GM23338 (cell line): Measurements from ENCODE around the gene UGGT2. TPM values are rescaled to one million over a fixed set of nuclear protein-coding genes. Genes with fewer than 3 reads are reported as not detected.
A peak's percentile ranks its signal among the peaks of the same experiment; 100 is the strongest.

Experiments used
- ATAC-seq: fragments of 200-7000 bp; cut with Tn5 transposase; 3 replicates; pipeline ENCODE4 v1.9.1; 2020
- DNase-seq: peaks from one replicate; pipeline ENCODE4 v3.0.0-alpha.2; 2015; ENCODE audit warnings: low spot score
- H2AFZ ChIP-seq: fragments of 200-600 bp; sonication (generic); 2 replicates; pipeline ENCODE4 v1.8.0; 2016; ENCODE audit warnings: antibody characterized with exemption, mild to moderate bottlenecking, moderate library complexity
- H3F3A ChIP-seq: fragments of 200-600 bp; sonication (generic); replicated peaks from 2 replicates; pipeline ENCODE4 v1.8.0; 2017; ENCODE audit warnings: antibody characterized with exemption, mixed run types, low read depth
- H3K27ac ChIP-seq: fragments of 200-600 bp; sonication (generic); 2 replicates; pipeline ENCODE4 v1.6.1; 2016; ENCODE audit warnings: low read depth
- H3K27me3 ChIP-seq: fragments of 200-600 bp; sonication (generic); 2 replicates; pipeline ENCODE4 v1.8.0; 2016; ENCODE audit warnings: mild to moderate bottlenecking, mixed run types, moderate library complexity; ENCODE audit not compliant: insufficient read depth
- H3K36me3 ChIP-seq: fragments of 200-600 bp; sonication (generic); 2 replicates; pipeline ENCODE4 v1.8.0; 2016; ENCODE audit warnings: mild to moderate bottlenecking; ENCODE audit not compliant: insufficient read depth
- H3K4me1 ChIP-seq: fragments of 200-600 bp; sonication (generic); 2 replicates; pipeline ENCODE4 v1.8.0; 2016; ENCODE audit warnings: mild to moderate bottlenecking, moderate library complexity; ENCODE audit not compliant: insufficient read depth
- H3K4me2 ChIP-seq: fragments of 200-600 bp; sonication (generic); 2 replicates; pipeline ENCODE4 v1.7.1; 2017; ENCODE audit warnings: mixed run types
- H3K4me3 ChIP-seq: fragments of 200-600 bp; sonication (generic); 2 replicates; pipeline ENCODE4 v1.6.1; 2016; ENCODE audit warnings: mixed run types
- H3K79me2 ChIP-seq: fragments of 200-600 bp; sonication (generic); replicated peaks from 2 replicates; pipeline ENCODE4 v1.8.0; 2017; ENCODE audit warnings: mild to moderate bottlenecking; ENCODE audit not compliant: insufficient read depth
- H3K9me2 ChIP-seq: fragments of 200-600 bp; sonication (generic); 2 replicates; pipeline ENCODE4 v1.8.0; 2017; ENCODE audit not compliant: insufficient read depth
- H4K20me1 ChIP-seq: fragments of 200-600 bp; sonication (generic); replicated peaks from 2 replicates; pipeline ENCODE4 v1.8.0; 2017; ENCODE audit warnings: mild to moderate bottlenecking; ENCODE audit not compliant: insufficient read depth
- H3K27ac Mint-ChIP-seq: 2 replicates; pipeline ENCODE4 v1.8.0; 2020; ENCODE audit warnings: inconsistent platforms, mild to moderate bottlenecking, moderate library complexity, mixed read lengths
- H3K27me3 Mint-ChIP-seq: 3 replicates; pipeline ENCODE4 v1.8.0; 2022; ENCODE audit warnings: low read depth, mild to moderate bottlenecking, moderate library complexity, mixed read lengths, inconsistent platforms; ENCODE audit not compliant: insufficient read depth, poor library complexity
- H3K36me3 Mint-ChIP-seq: 3 replicates; pipeline ENCODE4 v1.8.0; 2021; ENCODE audit warnings: low read depth, mild to moderate bottlenecking, inconsistent platforms, moderate library complexity, mixed read lengths
- H3K4me1 Mint-ChIP-seq: 3 replicates; pipeline ENCODE4 v1.8.0; 2020; ENCODE audit warnings: mild to moderate bottlenecking, inconsistent platforms, mixed read lengths
- H3K4me3 Mint-ChIP-seq: 3 replicates; pipeline ENCODE4 v1.8.0; 2021; ENCODE audit warnings: moderate library complexity, mild to moderate bottlenecking, inconsistent platforms, mixed read lengths
- H3K9me3 Mint-ChIP-seq: 3 replicates; pipeline ENCODE4 v1.8.0; 2020; ENCODE audit warnings: moderate library complexity, mild to moderate bottlenecking, inconsistent platforms, mixed read lengths
- CREB1 ChIP-seq: fragments of 250-450 bp; sonication (Bioruptor Pico); IDR thresholded peaks from 2 replicates; pipeline ENCODE4 v1.5.0; 2020; ENCODE audit warnings: low read depth, mild to moderate bottlenecking, moderate library complexity
- EZH2phosphoT487 ChIP-seq: fragments of 200-600 bp; sonication (generic); IDR thresholded peaks from one replicate; pipeline ENCODE4 v1.8.1; 2018; ENCODE audit warnings: antibody characterized with exemption; ENCODE audit not compliant: unreplicated experiment
- JUNB ChIP-seq: IDR thresholded peaks from one replicate; pipeline ENCODE4 v1.6.1; 2016; ENCODE audit warnings: antibody characterized with exemption; ENCODE audit not compliant: unreplicated experiment
- NANOG ChIP-seq: IDR thresholded peaks from 2 replicates; pipeline ENCODE4 v1.6.1; 2016; ENCODE audit warnings: antibody characterized with exemption, borderline replicate concordance
- ZNF114 ChIP-seq: fragments of 250-450 bp; sonication (Bioruptor Pico); IDR thresholded peaks from 2 replicates; pipeline ENCODE4 v1.5.0; 2020; ENCODE audit warnings: mild to moderate bottlenecking, moderate library complexity
- ZNF331 ChIP-seq: fragments of 250-450 bp; sonication (Bioruptor Pico); IDR thresholded peaks from 2 replicates; pipeline ENCODE4 v1.5.0; 2020; ENCODE audit warnings: low read depth, mild to moderate bottlenecking, moderate library complexity
- polyA plus RNA-seq: library from polyadenylated mRNA; unstranded; fragments of >200 nt; fragmentation: Nextera tagmentation; extraction: Ambion mirVana; gene quantifications from 2 replicates; pipeline ENCODE4 v1.2.1, GENCODE V29; 2016
- total RNA-seq: library from RNA; depleted of rRNA; stranded (reverse); fragments of >200 nt; shearing (Covaris generic); gene quantifications from 2 replicates; pipeline ENCODE4 v1.2.3, GENCODE V29; 2014
- TF ChIP-seq, protein P1 (sequence below), 2 experiments: fragments of 200-600 bp in 1 of 2; sonication (generic) in 1 of 2; conservative IDR thresholded peaks; 2 replicates each; pipeline versions ENCODE4 v1.5.1 to v1.6.1; 2016 to 2017; ENCODE audit warnings: antibody characterized with exemption in 2 of 2, low read depth in 2 of 2, mild to moderate bottlenecking in 2 of 2, moderate library complexity in 1 of 2
- TF ChIP-seq, protein P2 (sequence below): IDR thresholded peaks from 2 replicates; pipeline ENCODE4 v1.6.1; 2016; ENCODE audit warnings: antibody characterized with exemption
- TF ChIP-seq, protein P3 (sequence below): IDR thresholded peaks from one replicate; pipeline ENCODE4 v1.6.1; 2018; ENCODE audit warnings: antibody characterized with exemption; ENCODE audit not compliant: unreplicated experiment

UGGT2 gene
- total and polyA plus RNA-seq, 2 experiments from 2014 or later: 44.0 to 60.5 TPM

GRCh38 chr13:95756072-95756471, 297.1 kb downstream of the UGGT2 start:
- H3K27ac ChIP-seq: peak overlapping the region; percentile 83; the same call in 1 of the 2 replicates
- no peaks in the 10 kb centered on the region for H3K9me3 Mint-ChIP-seq
- H3K27me3 Mint-ChIP-seq: peaks cover 3% of the 10 kb centered on the region
- H3K9me2 ChIP-seq: no peaks in the 10 kb centered on the region
- ATAC-seq (no peak; the same call in 2 of the 3 replicates), DNase-seq (no peak)
- peak overlapping the region; percentile 23; the same call in 1 of the 2 replicates for H2AFZ ChIP-seq
- no peaks in the 10 kb centered on the region for H3K36me3 ChIP-seq
- peak overlapping the region; percentile 97 for H3K27ac Mint-ChIP-seq
- H4K20me1 ChIP-seq: no peaks in the 10 kb centered on the region
- H3K4me1 ChIP-seq: peaks cover 5% of the 10 kb centered on the region; the same call in 1 of the 2 replicates
- H3K27me3 ChIP-seq: no peaks in the 10 kb centered on the region
- 0 out of 2 replicates have a peak overlapping the region, but pooled peaks have one; percentile 11 for H3K4me2 ChIP-seq
- no peaks in the 10 kb centered on the region for H3K79me2 ChIP-seq
- H3F3A ChIP-seq: no peaks in the 10 kb centered on the region
- no peak overlapping the region for H3K4me3 Mint-ChIP-seq
- H3K36me3 Mint-ChIP-seq: peaks cover 4% of the 10 kb centered on the region; the same call in 2 of the 3 replicates
- H3K4me3 ChIP-seq: no peak overlapping the region
- peaks cover 9% of the 10 kb centered on the region for H3K4me1 Mint-ChIP-seq
- TF ChIP-seq ZNF114 (CRISPR knock-in tag) (no peak), CREB1 (CRISPR knock-in tag) (no peak), ZNF331 (no peak), NANOG (no peak), JUNB (no peak), EZH2phosphoT487 (no peak)
- TF ChIP-seq, protein P1, sequence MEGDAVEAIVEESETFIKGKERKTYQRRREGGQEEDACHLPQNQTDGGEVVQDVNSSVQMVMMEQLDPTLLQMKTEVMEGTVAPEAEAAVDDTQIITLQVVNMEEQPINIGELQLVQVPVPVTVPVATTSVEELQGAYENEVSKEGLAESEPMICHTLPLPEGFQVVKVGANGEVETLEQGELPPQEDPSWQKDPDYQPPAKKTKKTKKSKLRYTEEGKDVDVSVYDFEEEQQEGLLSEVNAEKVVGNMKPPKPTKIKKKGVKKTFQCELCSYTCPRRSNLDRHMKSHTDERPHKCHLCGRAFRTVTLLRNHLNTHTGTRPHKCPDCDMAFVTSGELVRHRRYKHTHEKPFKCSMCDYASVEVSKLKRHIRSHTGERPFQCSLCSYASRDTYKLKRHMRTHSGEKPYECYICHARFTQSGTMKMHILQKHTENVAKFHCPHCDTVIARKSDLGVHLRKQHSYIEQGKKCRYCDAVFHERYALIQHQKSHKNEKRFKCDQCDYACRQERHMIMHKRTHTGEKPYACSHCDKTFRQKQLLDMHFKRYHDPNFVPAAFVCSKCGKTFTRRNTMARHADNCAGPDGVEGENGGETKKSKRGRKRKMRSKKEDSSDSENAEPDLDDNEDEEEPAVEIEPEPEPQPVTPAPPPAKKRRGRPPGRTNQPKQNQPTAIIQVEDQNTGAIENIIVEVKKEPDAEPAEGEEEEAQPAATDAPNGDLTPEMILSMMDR (conservative IDR thresholded peaks at IDR 0.05; ENCODE audit: low read depth in 2 of 2): no peak
- TF ChIP-seq, protein P2, sequence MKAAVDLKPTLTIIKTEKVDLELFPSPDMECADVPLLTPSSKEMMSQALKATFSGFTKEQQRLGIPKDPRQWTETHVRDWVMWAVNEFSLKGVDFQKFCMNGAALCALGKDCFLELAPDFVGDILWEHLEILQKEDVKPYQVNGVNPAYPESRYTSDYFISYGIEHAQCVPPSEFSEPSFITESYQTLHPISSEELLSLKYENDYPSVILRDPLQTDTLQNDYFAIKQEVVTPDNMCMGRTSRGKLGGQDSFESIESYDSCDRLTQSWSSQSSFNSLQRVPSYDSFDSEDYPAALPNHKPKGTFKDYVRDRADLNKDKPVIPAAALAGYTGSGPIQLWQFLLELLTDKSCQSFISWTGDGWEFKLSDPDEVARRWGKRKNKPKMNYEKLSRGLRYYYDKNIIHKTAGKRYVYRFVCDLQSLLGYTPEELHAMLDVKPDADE: no peak
- TF ChIP-seq, protein P3, sequence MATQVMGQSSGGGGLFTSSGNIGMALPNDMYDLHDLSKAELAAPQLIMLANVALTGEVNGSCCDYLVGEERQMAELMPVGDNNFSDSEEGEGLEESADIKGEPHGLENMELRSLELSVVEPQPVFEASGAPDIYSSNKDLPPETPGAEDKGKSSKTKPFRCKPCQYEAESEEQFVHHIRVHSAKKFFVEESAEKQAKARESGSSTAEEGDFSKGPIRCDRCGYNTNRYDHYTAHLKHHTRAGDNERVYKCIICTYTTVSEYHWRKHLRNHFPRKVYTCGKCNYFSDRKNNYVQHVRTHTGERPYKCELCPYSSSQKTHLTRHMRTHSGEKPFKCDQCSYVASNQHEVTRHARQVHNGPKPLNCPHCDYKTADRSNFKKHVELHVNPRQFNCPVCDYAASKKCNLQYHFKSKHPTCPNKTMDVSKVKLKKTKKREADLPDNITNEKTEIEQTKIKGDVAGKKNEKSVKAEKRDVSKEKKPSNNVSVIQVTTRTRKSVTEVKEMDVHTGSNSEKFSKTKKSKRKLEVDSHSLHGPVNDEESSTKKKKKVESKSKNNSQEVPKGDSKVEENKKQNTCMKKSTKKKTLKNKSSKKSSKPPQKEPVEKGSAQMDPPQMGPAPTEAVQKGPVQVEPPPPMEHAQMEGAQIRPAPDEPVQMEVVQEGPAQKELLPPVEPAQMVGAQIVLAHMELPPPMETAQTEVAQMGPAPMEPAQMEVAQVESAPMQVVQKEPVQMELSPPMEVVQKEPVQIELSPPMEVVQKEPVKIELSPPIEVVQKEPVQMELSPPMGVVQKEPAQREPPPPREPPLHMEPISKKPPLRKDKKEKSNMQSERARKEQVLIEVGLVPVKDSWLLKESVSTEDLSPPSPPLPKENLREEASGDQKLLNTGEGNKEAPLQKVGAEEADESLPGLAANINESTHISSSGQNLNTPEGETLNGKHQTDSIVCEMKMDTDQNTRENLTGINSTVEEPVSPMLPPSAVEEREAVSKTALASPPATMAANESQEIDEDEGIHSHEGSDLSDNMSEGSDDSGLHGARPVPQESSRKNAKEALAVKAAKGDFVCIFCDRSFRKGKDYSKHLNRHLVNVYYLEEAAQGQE: no peak

- Mint-ChIP-seq H3K9me3 (no peaks in the 10 kb centered on the region), H3K4me1 (peaks cover 9% of the 10 kb centered on the region), H3K36me3 (peaks cover 4% of the 10 kb centered on the region; the same call in 2 of the 3 replicates), H3K27ac (no peak overlapping the region), H3K27me3 (peaks cover 3% of the 10 kb centered on the region), H3K4me3 (no peak overlapping the region)
- H3K27me3 ChIP-seq: no peaks in the 10 kb centered on the region
- H3K79me2 ChIP-seq: no peaks in the 10 kb centered on the region
- no peak for DNase-seq
- no peak overlapping the region for H2AFZ ChIP-seq
- no peaks in the 10 kb centered on the region for H3K9me2 ChIP-seq
- H3K36me3 ChIP-seq: no peaks in the 10 kb centered on the region
- no peak overlapping the region for H3K4me2 ChIP-seq
- H3K4me1 ChIP-seq: peaks cover 5% of the 10 kb centered on the region; the same call in 1 of the 2 replicates
- no peak overlapping the region for H3K27ac ChIP-seq
- ATAC-seq: no peak
- H3K4me3 ChIP-seq: no peak overlapping the region
- H3F3A ChIP-seq: no peaks in the 10 kb centered on the region
- no peaks in the 10 kb centered on the region for H4K20me1 ChIP-seq
- TF ChIP-seq, protein P2: no peak
Measured at GRCh38 chr13:95754069-95754468, 299.1 kb downstream of the UGGT2 start.
